ENCODE data around the gene XIRP2. TPM values are rescaled to one million over a fixed set of nuclear protein-coding genes. Genes with fewer than 3 reads are reported as not detected.

Gene XIRP2
- total and polyA plus RNA-seq, 2 of the 8 experiments (the other 6 are each of a cell fraction or from before 2014, with no cell fraction given), result 0.11 TPM; not detected in 1

DNA sequence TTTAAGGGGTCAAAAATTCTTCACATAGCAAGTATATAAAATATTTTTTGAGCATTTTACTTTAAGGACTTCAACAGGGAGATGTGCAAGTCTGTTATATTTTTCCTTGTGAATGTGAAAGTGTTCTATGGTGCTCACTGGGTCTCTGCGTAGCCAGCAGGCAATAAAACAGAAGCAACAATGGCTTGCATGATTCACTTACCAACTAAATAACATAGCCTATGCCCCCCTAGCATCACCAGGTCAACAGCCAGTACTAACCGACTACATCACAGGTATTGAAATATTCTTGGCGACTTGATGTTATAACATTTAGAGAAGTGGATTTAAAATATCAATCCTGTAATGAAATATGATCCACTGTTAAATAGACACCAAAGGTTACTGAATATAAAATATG lies 398.9 kb downstream of the XIRP2 start:
- Histone ChIP-seq H3K4me2 (ENCODE audit: insufficient read depth in 1 of 2, low read depth in 2 of 2, low read length in 2 of 2) (no peak overlapping the region), H3K79me1 (ENCODE audit: low read depth, low read length) (no peaks in the 10 kb centered on the region), H2AFZ (ENCODE audit: low read length) (no peak overlapping the region), H3K56ac (replicated peaks; ENCODE audit: insufficient read length, low read depth, low read length) (no peak overlapping the region), H4K20me1 (replicated peaks in 1 of 2; ENCODE audit: control insufficient read depth in 1 of 2, insufficient read depth in 2 of 2, low read length in 2 of 2) (no peaks in the 10 kb centered on the region), H2BK5ac (ENCODE audit: low read depth, low read length) (no peak overlapping the region), H3K14ac (ENCODE audit: insufficient read length) (no peak overlapping the region), H2BK12ac (ENCODE audit: low read depth, low read length) (no peak overlapping the region), H3K9ac (replicated peaks in 1 of 4; ENCODE audit: extremely low read depth in 1 of 4, low read depth in 3 of 4, low read length in 3 of 4) (no peak overlapping the region), H2BK15ac (ENCODE audit: low read length) (no peak overlapping the region), H3K18ac (ENCODE audit: extremely low read depth, low read length) (no peak overlapping the region), H3K4me1 (replicated peaks in 1 of 4; ENCODE audit: control insufficient read depth in 3 of 4, insufficient read depth in 4 of 4, low read length in 3 of 4) (peaks cover 0 to 7% (median under 1%) of the 10 kb centered on the region in 4 experiments; a peak in 1 of 7 replicates), H3K23ac (ENCODE audit: insufficient read length) (no peak overlapping the region), H3K27ac (ENCODE audit: low read depth, low read length) (no peak overlapping the region), H3K79me2 (ENCODE audit: control insufficient read depth in 1 of 2, insufficient read depth in 2 of 2, low read length in 2 of 2) (no peaks in the 10 kb centered on the region), H4K8ac (ENCODE audit: extremely low read depth, insufficient read depth, low read length) (no peak overlapping the region), H3K36me3 (ENCODE audit: control insufficient read depth in 2 of 4, insufficient read depth in 4 of 4, low read length in 3 of 4) (peaks cover 0 to 4% (median 0%) of the 10 kb centered on the region in 4 experiments; a peak in 2 of 8 replicates), H2BK120ac (replicated peaks; ENCODE audit: low read depth, low read length) (no peak overlapping the region), H3K4me3 (ENCODE audit: extremely low read depth in 1 of 4, insufficient read depth in 2 of 4, low read depth in 3 of 4, low read length in 4 of 4) (no peak overlapping the region), H4K5ac (ENCODE audit: insufficient read length, low read depth, low read length) (no peak overlapping the region), H2BK20ac (ENCODE audit: low read length) (no peak overlapping the region), H3K4ac (replicated peaks; ENCODE audit: insufficient read length, low read depth, low read length) (no peak overlapping the region), H3K23me2 (ENCODE audit: low read depth, low read length) (no peaks in the 10 kb centered on the region; the same call in 1 of the 2 replicates), H3K9me3 (ENCODE audit: insufficient read depth in 2 of 2, low read depth in 1 of 2, low read length in 1 of 2) (no peaks in the 10 kb centered on the region), H3K27me3 (replicated peaks in 1 of 4; ENCODE audit: control insufficient read depth in 3 of 4, extremely low read depth in 1 of 4, insufficient read depth in 3 of 4, low read length in 3 of 4) (no peaks in the 10 kb centered on the region), H4K91ac (replicated peaks; ENCODE audit: insufficient read length, low read length) (no peak overlapping the region), H2AK5ac (ENCODE audit: low read depth, low read length) (no peak overlapping the region)
- DNase-seq (ENCODE audit: low read depth in 1 of 2, low spot score in 2 of 2) (no peak), FAIRE-seq (no peak)
- 84% methylated on average over 3 of the region's 3 CpGs; no CpG with 5 or more reads in 1 of the 2 experiments for WGBS, 2 experiments (ENCODE audit: extremely low coverage in 1 of 2, insufficient coverage in 1 of 2, insufficient read length in 1 of 2, insufficient replicate concordance in 2 of 2, low coverage in 1 of 2, low lambda C conversion rate in 2 of 2, missing lambda C conversion rate in 1 of 2)
- ChIA-PET POLR2A (ENCODE audit: partially characterized antibody) (no interaction called here), CTCF (ENCODE audit: partially characterized antibody) (interaction anchor here (0.5 to 1.7 kb wide), 4 partner anchors 23 to 262 kb away, joined by 3 to 5 read pairs (median 3); no protein-coding TSS in a partner anchor)
- TF ChIP-seq EP300 (IDR thresholded peaks at IDR 0.05; ENCODE audit: borderline replicate concordance in 1 of 2, low read depth in 2 of 2, low read length in 2 of 2), result no peak

Measured in H1 (cell line).